Neural cell (in vitro differentiated cells): Measurements from ENCODE around the gene ETF1. TPM values are rescaled to one million over a fixed set of nuclear protein-coding genes. Genes with fewer than 3 reads are reported as not detected.

Source experiments
- H2AFZ ChIP-seq: fragments of 200-600, 300-800 bp; sonication (generic), shearing (Covaris generic); 2 replicates; pipeline ENCODE4 v1.6.0; 2014; ENCODE audit warnings: low read depth, mild to moderate bottlenecking, antibody characterized with exemption, low read length, moderate library complexity
- H3F3A ChIP-seq: fragments of 200-600 bp; shearing (Covaris generic); 2 replicates; pipeline ENCODE4 v1.6.1; 2016; ENCODE audit warnings: mild to moderate bottlenecking, moderate library complexity, mixed read lengths, antibody characterized with exemption, low read length; ENCODE audit not compliant: insufficient read depth, poor library complexity, severe bottlenecking
- H3K27ac ChIP-seq: fragments of 200-600, 300-800 bp; sonication (generic), shearing (Covaris generic); 2 replicates; pipeline ENCODE4 v1.5.1; 2014; ENCODE audit warnings: mild to moderate bottlenecking, low read length, moderate library complexity
- H3K27me3 ChIP-seq: fragments of 300-800, 200-600 bp; sonication (generic), shearing (Covaris generic); 2 replicates; pipeline ENCODE4 v1.6.0; 2014; ENCODE audit warnings: mild to moderate bottlenecking, low read depth, low read length, moderate library complexity; ENCODE audit not compliant: insufficient read depth
- H3K36me3 ChIP-seq: fragments of 300-800, 200-600 bp; sonication (generic), shearing (Covaris generic); 2 replicates; pipeline ENCODE4 v1.5.1; 2014; ENCODE audit warnings: mild to moderate bottlenecking, antibody characterized with exemption, low read length, moderate library complexity; ENCODE audit not compliant: insufficient read depth
- H3K4me2 ChIP-seq: fragments of 300-800, 200-600 bp; sonication (generic), shearing (Covaris generic); 2 replicates; pipeline ENCODE4 v1.6.0; 2014; ENCODE audit warnings: mild to moderate bottlenecking, low read length
- H3K4me3 ChIP-seq: fragments of 300-800, 200-600 bp; sonication (generic), shearing (Covaris generic); 2 replicates; pipeline ENCODE4 v1.5.1; 2014; ENCODE audit warnings: mild to moderate bottlenecking, low read length, moderate library complexity
- H3K79me2 ChIP-seq: fragments of 200-600 bp; shearing (Covaris generic); replicated peaks from 2 replicates; pipeline ENCODE4 v1.6.0; 2014; ENCODE audit warnings: mild to moderate bottlenecking, low read length, moderate library complexity; ENCODE audit not compliant: insufficient read depth
- H3K9ac ChIP-seq: fragments of 300-800, 200-600 bp; sonication (generic), shearing (Covaris generic); 2 replicates; pipeline ENCODE4 v1.6.1; 2016; ENCODE audit warnings: mild to moderate bottlenecking, low read length, mixed read lengths
- H3K9me2 ChIP-seq: fragments of 200-600 bp; shearing (Covaris generic); 2 replicates; pipeline ENCODE4 v1.6.1; 2016; ENCODE audit warnings: mild to moderate bottlenecking, low read length, mixed read lengths; ENCODE audit not compliant: insufficient read depth
- H3K9me3 ChIP-seq: fragments of 200-600, 300-800 bp; sonication (generic), shearing (Covaris generic); 2 replicates; pipeline ENCODE4 v1.6.1; 2016; ENCODE audit warnings: mild to moderate bottlenecking, mixed run types, low read length, moderate library complexity, mixed read lengths
- H4K20me1 ChIP-seq: fragments of 200-600 bp; shearing (Covaris generic); 2 replicates; pipeline ENCODE4 v1.6.1; 2016; ENCODE audit warnings: mild to moderate bottlenecking, mixed run types; ENCODE audit not compliant: insufficient read depth
- EP300 ChIP-seq: fragments of 450-650 bp; conservative IDR thresholded peaks from 2 replicates; pipeline ENCODE4 v1.6.1; 2014; ENCODE audit warnings: antibody characterized with exemption, mild to moderate bottlenecking, moderate library complexity; ENCODE audit not compliant: poor library complexity, severe bottlenecking
- EZH2 ChIP-seq: fragments of 200-600, 300-800 bp; shearing (Covaris generic), sonication (generic); IDR thresholded peaks from 2 replicates; pipeline ENCODE4 v1.6.1; 2014; ENCODE audit warnings: antibody characterized with exemption, low read length, borderline replicate concordance, mild to moderate bottlenecking; ENCODE audit not compliant: insufficient read depth, poor library complexity, severe bottlenecking
- MXI1 ChIP-seq: fragments of 450-650 bp; conservative IDR thresholded peaks from 2 replicates; pipeline ENCODE4 v1.6.1; 2014; ENCODE audit warnings: antibody characterized with exemption, mild to moderate bottlenecking; ENCODE audit not compliant: poor library complexity, severe bottlenecking
- POLR2AphosphoS5 ChIP-seq: IDR thresholded peaks from 2 replicates; pipeline ENCODE4 v1.6.1; 2012
- RAD21 ChIP-seq: fragments of 450-650 bp; conservative IDR thresholded peaks from 2 replicates; pipeline ENCODE4 v1.6.1; 2014; ENCODE audit warnings: antibody characterized with exemption, mild to moderate bottlenecking, moderate library complexity
- REST ChIP-seq: IDR thresholded peaks from 2 replicates; pipeline ENCODE4 v1.6.1; 2012; ENCODE audit warnings: borderline replicate concordance
- SMC3 ChIP-seq: fragments of 450-650 bp; conservative IDR thresholded peaks from 2 replicates; pipeline ENCODE4 v1.6.1; 2014; ENCODE audit warnings: antibody characterized with exemption, mild to moderate bottlenecking, moderate library complexity; ENCODE audit not compliant: poor library complexity
- TAF1 ChIP-seq: IDR thresholded peaks from 2 replicates; pipeline ENCODE4 v1.6.1; 2012; ENCODE audit warnings: low read depth
- polyA plus RNA-seq: library from polyadenylated mRNA; depleted of rRNA; stranded (reverse); fragments of >200 nt; gene quantifications from 2 replicates; pipeline ENCODE4 v1.2.3, GENCODE V29; 2014
- TF ChIP-seq, protein P1 (sequence below): fragments of 450-650 bp; IDR thresholded peaks from 2 replicates; pipeline ENCODE4 v1.5.1; 2014; ENCODE audit warnings: antibody characterized with exemption, mild to moderate bottlenecking, moderate library complexity; ENCODE audit not compliant: poor library complexity, severe bottlenecking

ETF1 gene
- polyA plus RNA-seq, 1 donor from 2014 or later: 62.1 TPM

- Histone ChIP-seq H3K4me3 (no peak overlapping the region), H3K9me2 (no peaks in the 10 kb centered on the region), H3F3A (no peaks in the 10 kb centered on the region), H3K79me2 (no peaks in the 10 kb centered on the region), H3K36me3 (no peaks in the 10 kb centered on the region), H2AFZ (no peak overlapping the region), H4K20me1 (no peaks in the 10 kb centered on the region), H3K9ac (no peak overlapping the region), H3K27ac (no peak overlapping the region), H3K4me2 (no peak overlapping the region), H3K27me3 (no peaks in the 10 kb centered on the region), H3K9me3 (no peaks in the 10 kb centered on the region)
- TF ChIP-seq RAD21 (no peak), MXI1 (no peak), REST (no peak)
Observed at GRCh38 chr5:138580001-138580400, 37.0 kb upstream of the ETF1 start.

GRCh38 chr5:138579517-138579863 is 36.5 kb upstream of the ETF1 start:
- no peak overlapping the region for H3K4me2 ChIP-seq
- TF ChIP-seq EP300 (no peak), REST (no peak), RAD21 (peak; percentile 31), POLR2AphosphoS5 (no peak), EZH2 (no peak), TAF1 (no peak), MXI1 (no peak), SMC3 (no peak)
- TF ChIP-seq, protein P1, sequence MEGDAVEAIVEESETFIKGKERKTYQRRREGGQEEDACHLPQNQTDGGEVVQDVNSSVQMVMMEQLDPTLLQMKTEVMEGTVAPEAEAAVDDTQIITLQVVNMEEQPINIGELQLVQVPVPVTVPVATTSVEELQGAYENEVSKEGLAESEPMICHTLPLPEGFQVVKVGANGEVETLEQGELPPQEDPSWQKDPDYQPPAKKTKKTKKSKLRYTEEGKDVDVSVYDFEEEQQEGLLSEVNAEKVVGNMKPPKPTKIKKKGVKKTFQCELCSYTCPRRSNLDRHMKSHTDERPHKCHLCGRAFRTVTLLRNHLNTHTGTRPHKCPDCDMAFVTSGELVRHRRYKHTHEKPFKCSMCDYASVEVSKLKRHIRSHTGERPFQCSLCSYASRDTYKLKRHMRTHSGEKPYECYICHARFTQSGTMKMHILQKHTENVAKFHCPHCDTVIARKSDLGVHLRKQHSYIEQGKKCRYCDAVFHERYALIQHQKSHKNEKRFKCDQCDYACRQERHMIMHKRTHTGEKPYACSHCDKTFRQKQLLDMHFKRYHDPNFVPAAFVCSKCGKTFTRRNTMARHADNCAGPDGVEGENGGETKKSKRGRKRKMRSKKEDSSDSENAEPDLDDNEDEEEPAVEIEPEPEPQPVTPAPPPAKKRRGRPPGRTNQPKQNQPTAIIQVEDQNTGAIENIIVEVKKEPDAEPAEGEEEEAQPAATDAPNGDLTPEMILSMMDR: peak; percentile 22
- H3K27ac ChIP-seq: no peak overlapping the region
- H3K9me2 ChIP-seq: no peaks in the 10 kb centered on the region
- no peaks in the 10 kb centered on the region for H3F3A ChIP-seq
- peaks cover 4% of the 10 kb centered on the region for H3K79me2 ChIP-seq
- no peaks in the 10 kb centered on the region for H3K36me3 ChIP-seq
- no peak overlapping the region for H2AFZ ChIP-seq
- no peaks in the 10 kb centered on the region for H3K9me3 ChIP-seq
- H4K20me1 ChIP-seq: no peaks in the 10 kb centered on the region
- H3K27me3 ChIP-seq: no peaks in the 10 kb centered on the region
- no peak overlapping the region for H3K9ac ChIP-seq
- H3K4me3 ChIP-seq: no peak overlapping the region
